CD8-positive, alpha-beta memory T cell (primary cell): ENCODE data around the gene TFEB. TPM values are rescaled to one million over a fixed set of nuclear protein-coding genes. Genes with fewer than 3 reads are reported as not detected.

ENCODE experiments used
- CTCF ChIA-PET: fragments of 350-600 bp; sonication (Branson Sonifier 250); formaldehyde crosslinking; loops from one replicate; lab custom pipeline; 2021; ENCODE audit warnings: antibody characterized with exemption; lab: Charles Lee
- POLR2A ChIA-PET: fragments of 350-600 bp; sonication (Branson Sonifier 250); formaldehyde crosslinking; loops from one replicate; lab custom pipeline; 2021; ENCODE audit warnings: antibody characterized with exemption; lab: Charles Lee
- DNase-seq, 5 donors: peaks; one replicate each; pipeline versions ENCODE4 v3.0.0 to v3.0.0-alpha.2; 2020 to 2022; ENCODE audit warnings: mixed read lengths in 1 of 5
- H3K27ac ChIP-seq: one replicate; pipeline ENCODE4 v1.7.0; 2013; ENCODE audit warnings: low read depth, mild to moderate bottlenecking, low read length, moderate library complexity
- H3K27me3 ChIP-seq: 2 replicates; pipeline ENCODE4 v1.7.0; 2013; ENCODE audit warnings: low read length, mild to moderate bottlenecking; ENCODE audit not compliant: insufficient read depth, poor library complexity, severe bottlenecking
- H3K36me3 ChIP-seq: 2 replicates; pipeline ENCODE4 v1.7.0; 2013; ENCODE audit warnings: mild to moderate bottlenecking, low read length, moderate library complexity; ENCODE audit not compliant: insufficient read depth
- H3K4me1 ChIP-seq: 2 replicates; pipeline ENCODE4 v1.7.0; 2013; ENCODE audit warnings: mild to moderate bottlenecking, low read length, moderate library complexity; ENCODE audit not compliant: insufficient read depth
- H3K4me3 ChIP-seq: 2 replicates; pipeline ENCODE4 v1.7.0; 2013; ENCODE audit warnings: mild to moderate bottlenecking, low read length
- H3K9me3 ChIP-seq: 2 replicates; pipeline ENCODE4 v1.7.0; 2013; ENCODE audit warnings: mild to moderate bottlenecking, low read length
- H3K27ac Mint-ChIP-seq, 8 donors: one replicate each; pipeline ENCODE4 v1.8.0; 2020 to 2021; ENCODE audit warnings: mixed read lengths in 8 of 8, mild to moderate bottlenecking in 6 of 8, inconsistent platforms in 3 of 8, moderate library complexity in 3 of 8
- H3K27me3 Mint-ChIP-seq, 2 donors: one replicate each; pipeline ENCODE4 v1.8.0; 2020 to 2021; ENCODE audit warnings: mixed read lengths in 2 of 2, mild to moderate bottlenecking in 1 of 2, moderate library complexity in 1 of 2
- H3K36me3 Mint-ChIP-seq, 3 donors: one replicate each; pipeline ENCODE4 v1.8.0; 2020 to 2021; ENCODE audit warnings: mixed read lengths in 3 of 3, inconsistent platforms in 1 of 3, mild to moderate bottlenecking in 1 of 3
- H3K4me1 Mint-ChIP-seq, 3 donors: one replicate each; pipeline ENCODE4 v1.8.0; 2020 to 2021; ENCODE audit warnings: mixed read lengths in 3 of 3, inconsistent platforms in 1 of 3, mild to moderate bottlenecking in 1 of 3
- H3K4me3 Mint-ChIP-seq, 7 donors: one replicate each; pipeline ENCODE4 v1.8.0; 2020 to 2021; ENCODE audit warnings: mixed read lengths in 7 of 7, mild to moderate bottlenecking in 6 of 7, moderate library complexity in 4 of 7, inconsistent platforms in 2 of 7
- H3K9me3 Mint-ChIP-seq, 5 donors: one replicate each; pipeline ENCODE4 v1.8.0; 2020 to 2022; ENCODE audit warnings: mixed read lengths in 5 of 5, mild to moderate bottlenecking in 3 of 5, moderate library complexity in 2 of 5, inconsistent platforms in 1 of 5
- polyA plus RNA-seq: library from polyadenylated mRNA; unstranded; fragments of 300-500 nt; fragmentation: Illumina TruSeq; gene quantifications from one replicate; pipeline ENCODE4 v1.2.3, GENCODE V29; 2021
- total RNA-seq, 2 experiments: library from RNA; stranded (reverse); gene quantifications; one replicate each; pipeline ENCODE4 v1.2.3, GENCODE V29; 2021

The TFEB gene
- total and polyA plus RNA-seq, 3 experiments from 2014 or later = 12.0 to 18.8 (median 12.5) TPM

- no peaks in the 10 kb centered on the region for H3K27me3 Mint-ChIP-seq
- Histone ChIP-seq H3K27me3 (no peaks in the 10 kb centered on the region), H3K36me3 (no peaks in the 10 kb centered on the region), H3K27ac (no peak overlapping the region), H3K9me3 (no peaks in the 10 kb centered on the region), H3K4me1 (no peaks in the 10 kb centered on the region), H3K4me3 (no peak overlapping the region)
- H3K36me3 Mint-ChIP-seq = peaks cover 0 to 3% (median 0%) of the 10 kb centered on the region in 3 donors
- H3K9me3 Mint-ChIP-seq = no peaks in the 10 kb centered on the region
- H3K4me1 Mint-ChIP-seq = peaks cover 12 to 41% (median 16%) of the 10 kb centered on the region in 3 donors
- CTCF ChIA-PET = no interaction called here
- no peak overlapping the region for H3K4me3 Mint-ChIP-seq
- DNase-seq = no peak
- H3K27ac Mint-ChIP-seq = peak overlapping the region in 2 of 8 donors; percentile 19 to 30
- POLR2A ChIA-PET = no interaction called here
Measured at GRCh38 chr6:41721414-41721813, 14.0 kb downstream of the TFEB start.

- Histone ChIP-seq H3K9me3 (no peaks in the 10 kb centered on the region), H3K4me1 (no peaks in the 10 kb centered on the region), H3K4me3 (no peak overlapping the region), H3K27ac (no peak overlapping the region), H3K27me3 (no peaks in the 10 kb centered on the region), H3K36me3 (no peaks in the 10 kb centered on the region)
- H3K27ac Mint-ChIP-seq = peak overlapping the region in 2 of 8 donors; percentile 47 to 79
- H3K36me3 Mint-ChIP-seq = peaks cover 0 to 4% (median 0%) of the 10 kb centered on the region in 3 donors
- H3K27me3 Mint-ChIP-seq = no peaks in the 10 kb centered on the region
- ChIA-PET POLR2A (no interaction called here), CTCF (interaction anchor here (1.3 kb wide), 1 partner anchor 14 kb away, joined by 5 read pairs; no protein-coding TSS in a partner anchor)
- no peaks in the 10 kb centered on the region for H3K9me3 Mint-ChIP-seq
- H3K4me3 Mint-ChIP-seq = no peak overlapping the region
- DNase-seq = no peak
- peaks cover 18 to 43% (median 21%) of the 10 kb centered on the region in 3 donors for H3K4me1 Mint-ChIP-seq
Measured at GRCh38 chr6:41720783-41721182, 14.6 kb downstream of the TFEB start.

- ChIA-PET POLR2A (interaction anchor here (0.7 kb wide), 1 partner anchor 13 kb away, joined by 3 read pairs; no protein-coding TSS in a partner anchor), CTCF (interaction anchor here (1.3 kb wide), 1 partner anchor 14 kb away, joined by 5 read pairs; no protein-coding TSS in a partner anchor)
- no peaks in the 10 kb centered on the region for H3K27me3 ChIP-seq
- H3K9me3 Mint-ChIP-seq = no peaks in the 10 kb centered on the region
- H3K36me3 ChIP-seq = no peaks in the 10 kb centered on the region
- H3K27me3 Mint-ChIP-seq = no peaks in the 10 kb centered on the region
- H3K4me1 ChIP-seq = no peaks in the 10 kb centered on the region
- H3K27ac ChIP-seq = no peak overlapping the region
- H3K36me3 Mint-ChIP-seq = peaks cover 0 to 5% (median 0%) of the 10 kb centered on the region in 3 donors
- no peaks in the 10 kb centered on the region for H3K9me3 ChIP-seq
- DNase-seq = no peak
- no peak overlapping the region for H3K27ac Mint-ChIP-seq
- H3K4me1 Mint-ChIP-seq = peaks cover 21 to 45% (median 24%) of the 10 kb centered on the region in 3 donors
- H3K4me3 ChIP-seq = no peak overlapping the region
- H3K4me3 Mint-ChIP-seq = no peak overlapping the region
Measured at GRCh38 chr6:41720262-41720620, 15.2 kb downstream of the TFEB start.

GRCh38 chr6:41719436-41720261 lies 15.8 kb downstream of the TFEB start:
- Mint-ChIP-seq H3K36me3 (peaks cover 0 to 5% (median 0%) of the 10 kb centered on the region in 3 donors), H3K9me3 (no peaks in the 10 kb centered on the region), H3K27me3 (no peaks in the 10 kb centered on the region), H3K4me1 (peaks cover 21 to 45% (median 24%) of the 10 kb centered on the region in 3 donors), H3K27ac (peak overlapping the region in 2 of 8 donors; percentile 47 to 48), H3K4me3 (peak overlapping the region in 1 of 7 donors; percentile 33)
- Histone ChIP-seq H3K4me1 (no peaks in the 10 kb centered on the region), H3K27ac (no peak overlapping the region), H3K36me3 (no peaks in the 10 kb centered on the region), H3K27me3 (no peaks in the 10 kb centered on the region), H3K9me3 (no peaks in the 10 kb centered on the region), H3K4me3 (no peak overlapping the region)
- DNase-seq = no peak
- ChIA-PET CTCF (interaction anchor here (1.2 to 1.3 kb wide), 2 partner anchors 12 to 15 kb away, joined by 3 to 5 read pairs; no protein-coding TSS in a partner anchor), POLR2A (interaction anchor here (0.7 kb wide), 1 partner anchor 13 kb away, joined by 3 read pairs; no protein-coding TSS in a partner anchor)

- POLR2A ChIA-PET = no interaction called here
- Mint-ChIP-seq H3K27me3 (no peaks in the 10 kb centered on the region), H3K36me3 (peaks cover 0 to 6% (median 0%) of the 10 kb centered on the region in 3 donors), H3K4me1 (peaks cover 21 to 43% (median 26%) of the 10 kb centered on the region in 3 donors), H3K27ac (no peak overlapping the region), H3K9me3 (no peaks in the 10 kb centered on the region), H3K4me3 (no peak overlapping the region)
- Histone ChIP-seq H3K4me3 (no peak overlapping the region), H3K36me3 (no peaks in the 10 kb centered on the region), H3K4me1 (no peaks in the 10 kb centered on the region), H3K27ac (no peak overlapping the region), H3K9me3 (no peaks in the 10 kb centered on the region), H3K27me3 (no peaks in the 10 kb centered on the region)
- CTCF ChIA-PET = interaction anchor here (1.2 kb wide), 1 partner anchor 13 kb away, joined by 3 read pairs; no protein-coding TSS in a partner anchor
- no peak for DNase-seq
Measured at GRCh38 chr6:41718828-41719227, 16.6 kb downstream of the TFEB start.

- Histone ChIP-seq H3K9me3 (no peaks in the 10 kb centered on the region), H3K27ac (no peak overlapping the region), H3K27me3 (no peaks in the 10 kb centered on the region), H3K4me1 (no peaks in the 10 kb centered on the region), H3K36me3 (no peaks in the 10 kb centered on the region), H3K4me3 (no peak overlapping the region)
- H3K27ac Mint-ChIP-seq = peak overlapping the region in 2 of 8 donors; percentile 33 to 59
- no peak for DNase-seq
- POLR2A ChIA-PET = no interaction called here
- H3K27me3 Mint-ChIP-seq = no peaks in the 10 kb centered on the region
- H3K4me1 Mint-ChIP-seq = peaks cover 17 to 35% (median 26%) of the 10 kb centered on the region in 3 donors
- H3K9me3 Mint-ChIP-seq = no peaks in the 10 kb centered on the region
- CTCF ChIA-PET = interaction anchor here (2.0 kb wide), 1 partner anchor 33 kb away, joined by 8 read pairs; no protein-coding TSS in a partner anchor
- peaks cover 0 to 4% (median 0%) of the 10 kb centered on the region in 3 donors for H3K36me3 Mint-ChIP-seq
- no peak overlapping the region for H3K4me3 Mint-ChIP-seq
Measured at GRCh38 chr6:41717392-41717736, 18.0 kb downstream of the TFEB start.

- DNase-seq = no peak
- H3K4me3 Mint-ChIP-seq = no peak overlapping the region
- no peaks in the 10 kb centered on the region for H3K36me3 ChIP-seq
- H3K4me3 ChIP-seq = no peak overlapping the region
- H3K27ac Mint-ChIP-seq = peak overlapping the region in 1 of 8 donors; percentile 88
- ChIA-PET POLR2A (no interaction called here), CTCF (interaction anchor here (0.9 to 2.0 kb wide), 3 partner anchors 10 to 32 kb away, joined by 3 to 8 read pairs (median 4); no protein-coding TSS in a partner anchor)
- H3K9me3 ChIP-seq = no peaks in the 10 kb centered on the region
- H3K4me1 Mint-ChIP-seq = peaks cover 17 to 35% (median 26%) of the 10 kb centered on the region in 3 donors
- no peaks in the 10 kb centered on the region for H3K4me1 ChIP-seq
- no peak overlapping the region for H3K27ac ChIP-seq
- no peaks in the 10 kb centered on the region for H3K27me3 Mint-ChIP-seq
- H3K9me3 Mint-ChIP-seq = no peaks in the 10 kb centered on the region
- H3K27me3 ChIP-seq = no peaks in the 10 kb centered on the region
- H3K36me3 Mint-ChIP-seq = peaks cover 0 to 4% (median 0%) of the 10 kb centered on the region in 3 donors
Measured at GRCh38 chr6:41716516-41717391, 18.7 kb downstream of the TFEB start.
